DMS 273 (cell line): ENCODE data around the gene ABCF2.

ENCODE experiments used
- DNase-seq: peaks from one replicate; lab custom pipeline; 2025; ENCODE audit not compliant: unreplicated experiment; lab: John Stamatoyannopoulos, UW

ABCF2 gene

DNA sequence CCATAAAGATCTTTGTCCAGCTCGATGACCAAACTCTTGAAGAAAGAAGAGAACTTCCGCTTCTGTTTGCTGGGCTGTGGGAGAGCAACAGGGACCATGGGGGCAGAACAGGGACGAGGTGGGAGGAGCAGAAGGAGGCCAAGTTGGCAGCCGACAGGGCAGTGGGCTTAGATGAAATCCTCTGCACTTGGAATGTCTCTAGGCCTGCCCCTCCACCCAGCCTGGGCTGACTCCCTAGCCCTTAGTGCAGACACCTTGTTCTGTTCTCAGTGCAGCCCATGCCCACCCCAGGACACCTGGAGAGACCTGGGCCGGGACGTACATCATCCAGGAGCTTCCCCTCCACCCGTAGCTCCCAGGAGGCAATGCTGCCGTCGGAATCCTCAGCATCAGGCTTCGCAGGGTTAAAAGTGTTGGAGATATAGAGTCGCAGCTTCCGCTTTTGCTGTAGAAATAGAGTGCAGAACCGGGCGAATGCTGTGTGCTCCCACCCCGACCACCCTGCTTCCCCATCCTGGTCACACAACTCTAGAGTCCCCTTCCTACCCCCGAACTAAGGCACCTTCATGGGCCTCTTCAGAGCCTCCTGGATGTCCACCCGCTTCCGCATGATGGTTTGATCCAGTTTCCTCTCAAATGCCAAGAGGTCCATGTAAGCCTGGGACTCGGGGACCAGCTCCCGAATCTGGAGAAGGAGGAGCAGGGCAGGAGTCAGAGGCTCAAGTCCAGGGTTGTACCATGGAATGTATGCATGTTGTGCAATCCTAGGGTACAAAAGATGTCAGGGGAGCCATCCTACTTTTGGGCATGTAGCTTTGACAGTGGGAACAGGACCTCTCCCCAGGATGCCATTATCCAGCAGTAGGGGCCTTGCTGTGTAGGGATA is 15.4 kb upstream of the ABCF2 start:
- DNase-seq: no peak

DNA sequence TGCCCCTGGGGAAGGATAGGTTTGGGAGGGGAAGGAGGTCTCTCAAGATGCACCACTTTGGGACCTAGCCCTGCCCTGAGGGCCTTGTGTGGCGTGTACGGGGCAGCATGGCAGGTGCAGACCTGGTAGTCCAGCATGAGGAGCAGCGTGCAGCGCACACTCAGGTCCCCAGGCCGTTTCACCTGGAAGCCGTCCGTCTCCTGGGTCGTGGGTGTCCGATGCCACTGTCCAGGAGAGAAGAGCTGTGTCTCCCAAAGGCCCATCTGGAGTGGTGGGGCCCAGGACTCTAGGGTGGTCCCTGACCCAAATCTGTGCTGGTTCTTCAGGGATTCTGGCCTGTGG is 14.7 kb upstream of the ABCF2 start:
- DNase-seq: no peak

DNA sequence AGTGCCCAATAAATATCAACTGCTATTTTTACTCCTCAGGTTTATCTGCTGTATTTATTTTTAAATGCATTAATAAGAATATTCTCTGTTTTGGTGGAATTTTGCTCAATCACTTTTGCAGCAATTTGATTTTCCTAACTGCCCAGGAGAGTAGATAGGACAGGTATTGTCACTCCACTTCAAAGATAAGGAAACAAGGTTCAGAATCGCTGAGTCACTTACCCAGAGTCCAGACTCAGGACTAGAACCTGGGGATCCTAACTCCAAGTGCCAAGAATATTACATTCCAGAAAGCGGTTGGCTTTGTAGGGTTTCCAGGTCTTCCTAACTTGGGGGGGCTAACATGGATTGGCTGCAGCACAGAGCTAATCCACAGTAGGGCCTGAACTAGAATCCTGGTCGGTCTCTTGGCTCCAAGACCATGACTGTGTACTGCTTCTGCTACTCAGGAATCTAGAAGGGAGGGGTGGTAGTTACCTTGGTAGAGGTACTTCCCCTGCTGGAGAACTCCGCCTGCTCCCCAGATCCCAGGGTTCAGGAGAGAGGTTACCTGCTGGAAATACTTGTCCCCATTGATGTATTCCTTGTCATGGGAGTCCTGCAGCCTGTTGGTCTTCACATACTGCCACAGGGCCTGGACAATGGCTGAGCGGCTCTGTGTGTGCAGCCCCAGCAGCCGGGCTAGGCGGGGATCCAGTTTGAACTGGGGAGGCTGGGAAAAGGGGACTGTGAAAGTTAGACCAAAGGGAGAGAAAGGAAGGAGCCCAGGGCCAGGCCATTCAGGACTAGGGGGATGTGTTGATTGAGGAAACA is 14.1 kb upstream of the ABCF2 start:
- no peak for DNase-seq

DNA sequence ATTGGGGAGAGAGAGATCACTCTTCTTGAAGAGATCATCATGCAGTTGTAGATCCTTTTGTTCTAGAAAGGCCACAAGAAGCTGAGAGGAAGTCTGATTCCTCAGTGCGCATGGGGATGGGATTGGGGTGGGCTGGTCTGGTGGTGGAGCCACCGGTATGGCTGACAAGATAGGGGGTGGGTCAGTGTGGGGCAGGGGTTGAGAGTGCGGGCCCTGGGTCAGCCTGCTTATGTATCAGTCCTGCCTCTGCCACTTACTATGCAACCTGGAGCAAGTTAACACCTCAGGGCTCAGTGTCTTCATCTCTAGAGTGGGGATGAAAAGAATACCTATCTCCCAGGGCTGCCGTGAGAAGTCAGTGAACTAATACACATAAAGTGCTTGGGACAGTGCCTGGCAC is 13.5 kb upstream of the ABCF2 start:
- DNase-seq: no peak

DNA sequence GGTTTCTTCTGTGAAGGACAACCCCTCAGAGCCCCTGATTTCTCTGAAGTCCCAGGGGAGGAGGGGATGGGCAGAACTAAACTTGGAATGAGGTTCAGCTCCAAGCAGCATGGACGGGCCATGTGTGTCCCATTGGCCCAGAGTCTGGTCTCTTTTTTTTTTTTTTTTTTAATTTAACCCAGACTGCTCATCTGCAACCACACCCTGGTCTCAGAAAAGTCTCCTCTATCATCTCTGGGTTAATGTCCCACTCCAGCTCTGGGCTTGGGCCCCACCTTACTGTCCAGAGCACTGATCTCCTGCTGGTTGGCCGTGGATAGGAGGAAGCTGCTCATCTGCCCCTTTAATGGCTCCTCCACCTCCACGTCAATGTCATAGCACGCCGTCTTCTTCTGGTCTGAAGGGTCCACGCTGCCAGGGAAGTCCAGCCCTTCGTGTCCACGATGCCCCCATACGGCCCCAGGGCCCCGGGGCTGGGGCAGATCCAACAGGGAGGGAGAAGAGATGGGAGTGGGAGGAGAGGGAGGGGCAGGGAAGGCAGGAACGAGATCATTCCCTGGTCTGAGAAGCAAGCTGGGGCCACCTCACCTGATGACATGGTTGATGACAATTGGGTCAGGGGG is 12.9 kb upstream of the ABCF2 start:
- DNase-seq: no peak

DNA sequence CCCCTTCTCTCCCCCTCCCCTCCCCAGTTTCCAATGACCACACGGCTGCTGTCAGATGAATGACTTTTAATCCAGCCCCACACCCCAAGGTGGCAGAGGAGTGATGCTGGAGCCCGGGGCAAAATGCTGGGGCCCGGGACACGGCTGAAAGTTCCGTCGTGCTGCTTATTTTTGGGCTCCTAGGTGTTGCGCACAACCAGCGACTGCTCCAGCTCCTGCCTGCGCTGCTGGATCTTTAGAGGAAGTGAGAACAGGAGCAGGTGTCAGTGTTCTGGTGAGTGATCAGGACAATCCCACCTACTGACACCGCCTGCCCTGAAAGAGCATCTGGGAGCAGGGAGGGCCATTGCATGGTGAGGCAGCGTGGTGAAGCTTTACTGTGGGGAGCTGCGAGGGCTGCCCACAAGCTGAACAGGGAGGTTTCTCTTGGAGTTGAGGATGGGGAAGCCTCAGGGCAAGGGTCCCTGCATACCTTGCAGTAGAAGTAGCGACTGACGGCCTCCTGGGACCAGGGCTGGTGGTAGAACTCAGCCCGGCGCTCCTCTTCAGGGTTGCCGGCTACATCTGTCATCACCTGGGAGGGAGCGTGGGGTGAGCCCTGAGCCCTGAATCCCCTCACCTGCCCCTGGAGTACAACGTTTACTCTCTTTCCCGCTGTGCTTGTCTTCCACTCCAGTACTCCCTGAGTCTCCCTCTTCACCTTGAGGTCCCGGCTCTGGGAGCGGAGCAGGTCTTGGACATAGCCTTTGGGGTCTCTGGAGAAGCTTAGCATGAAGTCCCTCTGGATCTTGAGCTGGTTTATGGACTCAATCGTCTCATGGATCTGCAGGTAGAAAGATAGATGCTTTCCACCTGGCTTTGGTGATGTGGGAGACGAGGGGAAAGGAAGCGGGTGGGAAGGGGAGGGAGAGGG is 12.2 kb upstream of the ABCF2 start:
- DNase-seq: no peak

DNA sequence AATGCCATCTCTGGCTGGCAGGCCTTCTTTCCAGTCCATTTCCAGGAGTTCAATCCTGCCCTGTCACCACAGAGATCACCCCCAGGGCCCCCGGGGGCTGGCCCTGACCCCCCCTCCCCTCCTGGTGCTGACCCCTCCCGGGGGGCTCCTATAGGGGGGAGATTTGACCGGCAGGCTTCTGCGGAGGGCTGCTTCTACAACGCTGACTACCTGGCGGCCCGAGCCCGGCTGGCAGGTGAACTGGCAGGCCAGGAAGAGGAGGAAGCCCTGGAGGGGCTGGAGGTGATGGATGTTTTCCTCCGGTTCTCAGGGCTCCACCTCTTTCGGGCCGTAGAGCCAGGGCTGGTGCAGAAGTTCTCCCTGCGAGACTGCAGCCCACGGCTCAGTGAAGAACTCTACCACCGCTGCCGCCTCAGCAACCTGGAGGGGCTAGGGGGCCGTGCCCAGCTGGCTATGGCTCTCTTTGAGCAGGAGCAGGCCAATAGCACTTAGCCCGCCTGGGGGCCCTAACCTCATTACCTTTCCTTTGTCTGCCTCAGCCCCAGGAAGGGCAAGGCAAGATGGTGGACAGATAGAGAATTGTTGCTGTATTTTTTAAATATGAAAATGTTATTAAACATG is 11.3 kb upstream of the ABCF2 start:
- no peak for DNase-seq

DNA sequence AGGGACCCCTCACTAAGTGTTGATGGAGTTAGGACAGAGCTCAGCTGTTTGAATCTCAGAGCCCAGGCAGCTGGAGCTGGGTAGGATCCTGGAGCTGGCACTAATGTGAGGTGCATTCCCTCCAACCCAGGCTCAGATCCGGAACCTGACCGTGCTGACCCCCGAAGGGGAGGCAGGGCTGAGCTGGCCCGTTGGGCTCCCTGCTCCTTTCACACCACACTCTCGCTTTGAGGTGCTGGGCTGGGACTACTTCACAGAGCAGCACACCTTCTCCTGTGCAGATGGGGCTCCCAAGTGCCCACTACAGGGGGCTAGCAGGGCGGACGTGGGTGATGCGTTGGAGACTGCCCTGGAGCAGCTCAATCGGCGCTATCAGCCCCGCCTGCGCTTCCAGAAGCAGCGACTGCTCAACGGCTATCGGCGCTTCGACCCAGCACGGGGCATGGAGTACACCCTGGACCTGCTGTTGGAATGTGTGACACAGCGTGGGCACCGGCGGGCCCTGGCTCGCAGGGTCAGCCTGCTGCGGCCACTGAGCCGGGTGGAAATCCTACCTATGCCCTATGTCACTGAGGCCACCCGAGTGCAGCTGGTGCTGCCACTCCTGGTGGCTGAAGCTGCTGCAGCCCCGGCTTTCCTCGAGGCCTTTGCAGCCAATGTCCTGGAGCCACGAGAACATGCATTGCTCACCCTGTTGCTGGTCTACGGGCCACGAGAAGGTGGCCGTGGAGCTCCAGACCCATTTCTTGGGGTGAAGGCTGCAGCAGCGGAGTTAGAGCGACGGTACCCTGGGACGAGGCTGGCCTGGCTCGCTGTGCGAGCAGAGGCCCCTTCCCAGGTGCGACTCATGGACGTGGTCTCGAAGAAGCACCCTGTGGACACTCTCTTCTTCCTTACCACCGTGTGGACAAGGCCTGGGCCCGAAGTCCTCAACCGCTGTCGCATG is 10.5 kb upstream of the ABCF2 start:
- DNase-seq: no peak

DNA sequence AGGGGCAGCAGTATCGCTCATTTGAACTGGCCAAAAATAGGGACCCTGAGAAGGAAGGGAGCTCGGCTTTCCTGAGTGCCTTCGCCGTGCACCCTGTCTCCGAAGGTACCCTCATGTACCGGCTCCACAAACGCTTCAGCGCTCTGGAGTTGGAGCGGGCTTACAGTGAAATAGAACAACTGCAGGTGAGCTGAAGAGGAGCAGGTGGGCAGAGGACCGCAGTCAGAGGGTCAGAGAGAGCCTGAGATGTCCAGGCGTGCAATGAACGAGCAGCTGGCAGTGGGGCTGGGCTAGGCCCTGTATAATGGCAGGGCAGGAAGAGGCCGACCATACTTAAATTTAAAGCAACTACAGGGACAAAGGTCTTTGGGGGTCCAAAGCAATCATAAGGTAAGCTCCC is 9.4 kb upstream of the ABCF2 start:
- no peak for DNase-seq

DNA sequence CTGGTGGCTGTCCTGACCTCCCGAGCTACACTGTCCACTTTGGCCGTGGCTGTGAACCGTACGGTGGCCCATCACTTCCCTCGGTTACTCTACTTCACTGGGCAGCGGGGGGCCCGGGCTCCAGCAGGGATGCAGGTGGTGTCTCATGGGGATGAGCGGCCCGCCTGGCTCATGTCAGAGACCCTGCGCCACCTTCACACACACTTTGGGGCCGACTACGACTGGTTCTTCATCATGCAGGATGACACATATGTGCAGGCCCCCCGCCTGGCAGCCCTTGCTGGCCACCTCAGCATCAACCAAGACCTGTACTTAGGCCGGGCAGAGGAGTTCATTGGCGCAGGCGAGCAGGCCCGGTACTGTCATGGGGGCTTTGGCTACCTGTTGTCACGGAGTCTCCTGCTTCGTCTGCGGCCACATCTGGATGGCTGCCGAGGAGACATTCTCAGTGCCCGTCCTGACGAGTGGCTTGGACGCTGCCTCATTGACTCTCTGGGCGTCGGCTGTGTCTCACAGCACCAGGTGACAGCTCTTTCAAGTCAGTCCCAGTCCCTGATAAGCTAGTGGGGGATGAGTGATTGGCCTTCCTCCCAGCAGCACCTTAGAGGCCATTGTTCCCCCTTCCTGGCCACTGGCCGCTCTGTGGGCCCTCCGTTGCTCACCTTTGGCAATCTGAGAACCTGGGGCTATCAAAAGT is 8.2 kb upstream of the ABCF2 start:
- DNase-seq: no peak

DNA sequence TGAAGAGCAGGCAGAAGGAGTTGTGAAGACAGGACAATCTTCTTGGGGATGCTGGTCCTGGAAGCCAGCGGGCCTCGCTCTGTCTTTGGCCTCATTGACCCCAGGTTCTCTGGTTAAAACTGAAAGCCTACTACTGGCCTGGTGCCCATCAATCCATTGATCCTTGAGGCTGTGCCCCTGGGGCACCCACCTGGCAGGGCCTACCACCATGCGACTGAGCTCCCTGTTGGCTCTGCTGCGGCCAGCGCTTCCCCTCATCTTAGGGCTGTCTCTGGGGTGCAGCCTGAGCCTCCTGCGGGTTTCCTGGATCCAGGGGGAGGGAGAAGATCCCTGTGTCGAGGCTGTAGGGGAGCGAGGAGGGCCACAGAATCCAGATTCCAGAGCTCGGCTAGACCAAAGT is 6.8 kb upstream of the ABCF2 start:
- no peak for DNase-seq

DNA sequence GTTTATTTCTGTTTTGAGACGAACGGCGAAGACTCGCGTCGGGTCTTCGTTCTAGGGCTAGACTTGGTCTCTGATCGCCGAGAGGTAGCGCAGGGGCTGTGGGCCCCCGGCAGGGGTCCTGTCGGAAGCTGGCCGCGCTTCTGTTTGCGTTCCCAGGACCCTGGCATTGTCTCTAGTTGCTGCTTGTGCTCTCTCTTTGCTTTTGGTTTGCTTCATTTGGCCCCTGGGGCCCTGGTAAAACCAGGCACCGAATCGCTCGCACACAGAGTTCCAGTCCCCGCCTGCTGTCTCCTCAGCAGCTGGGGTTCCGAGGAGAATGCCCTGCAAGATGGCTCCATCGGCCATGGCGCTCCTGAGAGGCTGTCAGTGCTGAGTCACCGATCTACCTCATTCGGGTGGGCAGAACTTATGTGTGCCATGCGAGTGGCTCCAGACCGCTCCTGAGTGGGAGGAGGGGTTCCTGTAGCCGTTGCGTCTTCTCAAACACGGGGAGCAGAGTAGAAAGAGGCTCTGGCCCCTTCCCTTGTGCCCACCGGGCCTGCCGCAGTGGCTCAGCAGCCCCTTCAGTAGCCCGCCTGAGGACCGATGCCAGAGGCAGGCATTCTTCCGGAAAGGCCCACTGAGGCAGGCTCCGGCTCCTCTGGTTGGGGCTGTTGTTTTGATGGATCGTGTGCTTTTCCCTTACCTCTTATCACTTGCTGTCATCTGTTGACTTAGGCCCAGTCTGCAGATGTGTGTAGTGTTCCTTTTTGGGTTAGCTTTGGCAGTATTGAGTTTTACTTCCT is 6.1 kb upstream of the ABCF2 start:
- peak; percentile 84 for DNase-seq

DNA sequence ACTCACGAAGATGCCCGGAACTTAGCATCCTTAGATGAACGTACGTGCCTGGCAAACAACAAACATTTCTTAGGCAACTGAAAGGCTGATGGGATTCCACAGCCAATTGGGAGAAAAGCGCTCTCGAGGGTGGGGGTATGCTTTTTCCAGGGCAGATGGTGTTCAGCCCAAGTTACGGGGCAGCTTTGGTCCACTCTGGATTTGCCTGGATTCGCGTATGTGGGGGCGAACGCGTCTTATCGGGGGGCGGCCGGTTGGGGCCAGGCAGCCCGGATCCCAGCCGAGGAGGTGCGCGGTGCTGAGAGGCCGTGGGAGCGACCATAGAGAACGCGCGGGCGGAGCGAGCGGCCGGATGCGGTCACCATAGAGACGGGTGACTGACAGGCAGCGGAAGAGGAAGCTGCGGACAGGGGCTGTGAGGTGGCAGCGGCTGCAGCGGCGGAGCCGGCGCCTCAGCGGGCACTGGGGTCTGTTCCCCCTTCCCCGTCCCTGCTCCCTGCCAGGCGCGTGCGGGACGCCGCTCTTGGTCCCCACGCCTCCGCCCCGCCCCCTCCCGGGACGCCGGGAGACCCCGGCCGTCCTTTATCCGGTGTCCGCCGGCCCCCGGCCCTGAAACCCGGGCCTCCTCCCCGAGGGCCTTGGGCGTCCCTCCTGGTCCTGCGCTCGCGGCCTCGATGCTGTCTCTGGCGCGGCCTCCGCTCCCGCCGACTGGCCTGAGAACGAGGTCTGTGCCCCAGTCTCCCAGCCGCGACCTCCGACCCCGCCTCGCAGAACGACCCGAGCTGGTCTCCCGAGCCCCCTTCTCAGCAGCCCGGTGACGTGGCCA is 5.3 kb upstream of the ABCF2 start, which contains the start of gene CHPF2:
Gene CHPF2, plus strand, starts transcription at position 393 of the 826 bp plus-strand sequence. CDS start 1,529 bp downstream, outside the sequence.
- DNase-seq: peak; percentile 96

DNA sequence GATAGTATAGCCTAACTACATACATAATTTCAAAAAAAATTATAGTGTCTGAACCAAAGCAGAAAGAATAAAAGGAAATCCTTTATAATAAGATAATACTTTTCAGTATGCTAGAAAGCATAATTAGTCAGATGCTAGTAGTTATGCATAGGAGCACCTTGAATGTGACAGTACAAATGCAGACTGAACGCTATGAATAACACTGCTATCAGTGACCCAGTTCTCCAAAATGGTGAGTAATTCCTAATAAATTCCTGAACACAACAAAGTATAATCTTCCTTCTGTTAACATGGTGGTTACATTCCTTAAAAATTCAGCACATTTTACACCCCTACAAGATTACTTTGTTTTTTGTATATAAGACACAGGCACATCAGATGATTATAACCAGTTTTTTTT is 4.1 kb upstream of the ABCF2 start:
- DNase-seq: no peak

DNA sequence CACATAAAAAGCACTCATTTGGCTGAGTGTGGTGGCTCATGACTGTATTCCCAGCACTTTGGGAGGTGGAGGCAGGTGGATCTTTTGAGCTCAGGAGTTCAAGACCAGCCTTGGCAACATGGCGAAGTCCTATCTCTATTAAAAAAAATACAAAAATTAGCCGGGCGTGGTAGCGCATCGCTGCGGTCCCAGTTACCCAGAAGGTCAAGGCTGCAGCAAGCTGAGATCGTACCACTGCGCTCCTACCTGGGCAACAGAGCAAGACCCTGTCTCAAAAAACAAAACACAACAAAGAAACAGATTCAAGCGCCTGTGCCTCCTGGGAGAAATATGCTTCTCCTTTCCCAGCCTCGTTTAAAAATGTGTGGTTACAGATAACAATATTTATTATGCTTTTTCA is 2.2 kb upstream of the ABCF2 start:
- no peak for DNase-seq

DNA sequence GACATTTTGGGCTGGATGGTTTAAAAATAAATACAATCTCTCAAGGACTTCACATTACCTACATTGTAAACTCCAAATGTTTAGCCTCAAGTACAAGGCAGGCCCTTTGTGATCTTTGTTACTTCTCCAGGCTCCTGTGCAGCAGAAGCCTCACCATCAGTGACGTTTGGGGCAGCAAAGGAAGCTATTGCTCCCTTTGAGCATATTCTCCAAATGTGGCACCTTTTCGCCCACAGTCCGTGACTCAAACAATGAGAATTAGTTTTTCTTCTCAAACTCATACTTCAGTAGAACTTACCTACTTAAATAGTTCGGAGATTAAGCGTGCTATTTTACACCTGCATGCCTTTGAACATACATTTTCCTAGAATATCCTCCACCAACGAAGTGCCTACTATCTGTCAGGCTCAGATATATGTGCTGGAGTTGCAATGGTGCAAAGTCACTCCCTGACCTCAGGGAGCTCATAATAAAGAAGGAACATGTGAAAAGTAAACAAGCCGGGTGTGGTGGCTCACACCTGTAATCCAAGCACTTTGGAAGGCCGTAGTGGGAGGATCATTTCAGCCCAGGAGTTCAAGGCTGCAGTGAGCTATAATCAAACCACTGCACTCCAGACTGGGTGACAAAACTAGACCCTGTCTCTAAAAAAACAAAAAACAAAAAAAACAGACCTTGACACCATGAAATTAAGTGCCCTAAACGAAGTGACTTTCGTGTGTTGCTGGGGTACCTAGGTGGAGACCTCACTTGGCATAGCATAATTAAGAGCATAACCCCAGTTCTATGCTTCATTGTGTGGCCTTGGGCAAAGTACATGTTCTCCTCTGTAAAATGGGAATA is 1.2 kb upstream of the ABCF2 start:
- no peak for DNase-seq
